HS-27A (cell line): ENCODE measurements around the gene CHIT1.
"Not testable (repeated sequence)": the region's sequence is repeated elsewhere in the genome, so short reads cannot be mapped to it uniquely, and the experiment has no call there.

Experiments
- DNase-seq: peaks from one replicate; pipeline ENCODE4 v3.0.0-alpha.2; 2012; ENCODE audit warnings: low read depth, missing footprints

The CHIT1 gene

GRCh38 chr1:203229471-203230135, at the start of gene CHIT1:
Gene CHIT1, minus strand, starts transcription at chr1:203229673. Its CDS starts 37 bp downstream, at chr1:203229636.
- no peak for DNase-seq

- no peak for DNase-seq
These were observed 49.5 kb upstream of the CHIT1 start for GRCh38 chr1:203278885-203279406.

- no peak for DNase-seq
These were observed 48.8 kb upstream of the CHIT1 start for GRCh38 chr1:203278082-203278884.

- no peak for DNase-seq
These were observed 47.6 kb upstream of the CHIT1 start for GRCh38 chr1:203276916-203277545.

- no peak for DNase-seq
These were observed 46.9 kb upstream of the CHIT1 start for GRCh38 chr1:203276408-203276807.

- DNase-seq, result no peak
These were observed 46.3 kb upstream of the CHIT1 start for GRCh38 chr1:203275656-203276272.

GRCh38 chr1:203274603-203275381, 45.3 kb upstream of the CHIT1 start:
- no peak for DNase-seq

GRCh38 chr1:203273869-203274602, 44.6 kb upstream of the CHIT1 start:
- no peak for DNase-seq

GRCh38 chr1:203273206-203273868, 43.9 kb upstream of the CHIT1 start:
- peak; percentile 38 for DNase-seq

- no peak for DNase-seq
These were observed 43.2 kb upstream of the CHIT1 start for GRCh38 chr1:203272633-203273205.

- no peak for DNase-seq
These were observed 42.6 kb upstream of the CHIT1 start for GRCh38 chr1:203271962-203272632.

GRCh38 chr1:203271018-203271743, 41.7 kb upstream of the CHIT1 start:
- peak; percentile 14 for DNase-seq

- DNase-seq, result no peak
These were observed 41.0 kb upstream of the CHIT1 start for GRCh38 chr1:203270448-203270847.

GRCh38 chr1:203269654-203270020, 40.2 kb upstream of the CHIT1 start:
- DNase-seq, result no peak

GRCh38 chr1:203268901-203269653, 39.6 kb upstream of the CHIT1 start:
- DNase-seq, result peak; percentile 36

GRCh38 chr1:203267912-203268311, 38.4 kb upstream of the CHIT1 start:
- DNase-seq, result no peak

- DNase-seq, result peak; percentile 61
These were observed 37.9 kb upstream of the CHIT1 start for GRCh38 chr1:203267347-203267846.

GRCh38 chr1:203266140-203266539, 36.7 kb upstream of the CHIT1 start:
- DNase-seq, result not testable (repeated sequence)
